Muscle of arm (tissue), 12 donors: ENCODE measurements around the gene RNF187. TPM values are rescaled to one million over a fixed set of nuclear protein-coding genes. Genes with fewer than 3 reads are reported as not detected.
"Not testable (repeated sequence)": the region's sequence is repeated elsewhere in the genome, so short reads cannot be mapped to it uniquely, and the experiment has no call there.

Source experiments
- DNase-seq: peaks from one replicate; pipeline ENCODE4 v3.0.0-alpha.2; 2013
- polyA plus RNA-seq, 12 donors: library from polyadenylated mRNA; unstranded; fragments of 120-200 nt; gene quantifications; one replicate each; pipeline ENCODE4 v1.2.1, GENCODE V29; 2013; ENCODE audit not compliant: insufficient read length in 12 of 12

RNF187 gene
- polyA plus RNA-seq, 12 donors, result 34.2 to 61.0 (median 50.7) TPM; not detected in 1

- peak; percentile 97 for DNase-seq
These were observed 29.6 kb upstream of the RNF187 start for GRCh38 chr1:228457396-228458176.

DNA sequence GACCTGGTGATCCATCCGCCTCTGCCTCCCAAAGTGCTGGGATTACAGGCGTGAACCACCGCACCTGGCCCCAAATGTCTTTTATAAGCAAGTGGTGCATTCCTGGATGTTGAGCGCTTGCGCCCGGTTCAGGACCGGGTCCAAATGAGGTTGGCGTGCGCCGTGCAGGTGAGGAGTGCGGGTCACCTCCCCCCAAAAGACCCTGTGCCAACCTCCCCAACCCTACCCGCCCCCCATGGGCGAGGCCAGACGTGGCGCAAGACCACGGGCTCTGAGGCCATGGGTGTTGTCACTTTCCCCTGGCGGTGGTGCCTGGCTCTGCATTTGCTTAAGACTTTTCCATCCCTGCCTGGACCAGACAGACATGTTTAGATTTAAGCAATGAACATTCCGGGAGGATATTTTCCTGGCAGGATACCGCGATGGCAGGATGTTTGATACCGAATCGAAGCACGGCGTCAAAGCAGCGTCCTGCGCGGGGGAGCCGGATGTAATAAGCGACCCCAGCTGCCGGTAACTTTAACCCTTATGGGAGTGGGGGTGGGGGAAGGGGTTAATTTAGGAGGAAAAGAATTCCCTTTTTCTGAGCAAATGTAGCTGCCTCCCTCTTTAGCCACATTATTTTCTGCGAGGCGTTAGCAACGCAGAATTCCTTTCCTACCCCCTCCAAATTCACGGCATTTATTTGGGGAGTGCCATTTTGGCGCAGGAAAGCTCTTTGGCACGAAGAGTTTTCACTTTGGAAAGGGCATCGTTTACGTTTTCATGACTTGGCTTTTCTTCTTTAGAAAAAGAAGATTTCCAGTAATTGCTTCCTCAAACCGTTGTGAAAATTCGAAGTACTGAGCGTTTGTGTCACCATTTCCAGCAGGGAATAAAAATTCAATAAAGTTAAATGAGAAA lies 27.8 kb upstream of the RNF187 start:
- DNase-seq, result peak; percentile 57

DNA sequence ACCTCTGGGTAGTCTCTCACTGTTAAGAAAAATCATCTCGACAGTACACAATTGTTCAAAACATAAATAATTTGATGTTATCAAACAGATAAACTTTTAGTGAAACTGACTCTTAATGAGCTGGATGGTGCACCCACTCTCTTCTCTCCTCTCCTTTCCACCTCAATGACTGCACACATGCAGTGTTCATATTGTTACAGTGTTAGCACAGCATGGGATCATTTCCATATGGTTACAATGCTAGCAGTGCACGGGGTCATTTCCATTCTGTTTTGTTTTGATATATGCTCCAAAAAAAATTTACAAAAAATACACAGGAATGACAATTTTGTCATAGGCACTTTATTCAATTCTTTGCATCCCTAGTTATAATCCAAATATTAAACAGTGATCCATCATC lies 26.4 kb upstream of the RNF187 start:
- no peak for DNase-seq

GRCh38 chr1:228462560-228462959 lies 24.6 kb upstream of the RNF187 start:
- no peak for DNase-seq

DNA sequence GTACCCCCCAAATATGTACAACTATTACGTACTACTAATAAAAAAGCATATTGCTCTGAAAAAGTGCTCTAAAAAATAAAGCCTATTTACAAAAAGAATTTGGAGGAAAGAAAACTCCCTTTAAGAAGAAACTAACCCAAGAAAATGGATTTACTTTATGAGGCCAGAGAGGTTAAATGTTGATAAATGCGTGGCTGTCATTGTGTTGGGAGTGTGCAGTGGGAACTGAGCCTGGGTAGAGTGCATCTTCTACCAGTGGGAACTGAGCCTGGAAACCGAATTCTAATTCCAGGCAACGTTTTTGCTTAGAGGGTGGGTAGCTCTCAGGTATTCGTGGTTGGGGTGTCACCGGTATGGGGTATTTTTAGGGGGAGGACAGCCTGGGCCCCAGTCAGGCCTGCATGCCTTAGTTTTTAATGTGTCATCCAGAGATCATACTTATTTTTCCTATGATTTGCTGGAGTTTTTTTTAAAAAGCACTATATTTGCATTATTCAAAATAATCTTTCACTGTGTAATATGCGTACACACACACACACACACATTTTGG lies 24.1 kb upstream of the RNF187 start:
- no peak for DNase-seq

DNA sequence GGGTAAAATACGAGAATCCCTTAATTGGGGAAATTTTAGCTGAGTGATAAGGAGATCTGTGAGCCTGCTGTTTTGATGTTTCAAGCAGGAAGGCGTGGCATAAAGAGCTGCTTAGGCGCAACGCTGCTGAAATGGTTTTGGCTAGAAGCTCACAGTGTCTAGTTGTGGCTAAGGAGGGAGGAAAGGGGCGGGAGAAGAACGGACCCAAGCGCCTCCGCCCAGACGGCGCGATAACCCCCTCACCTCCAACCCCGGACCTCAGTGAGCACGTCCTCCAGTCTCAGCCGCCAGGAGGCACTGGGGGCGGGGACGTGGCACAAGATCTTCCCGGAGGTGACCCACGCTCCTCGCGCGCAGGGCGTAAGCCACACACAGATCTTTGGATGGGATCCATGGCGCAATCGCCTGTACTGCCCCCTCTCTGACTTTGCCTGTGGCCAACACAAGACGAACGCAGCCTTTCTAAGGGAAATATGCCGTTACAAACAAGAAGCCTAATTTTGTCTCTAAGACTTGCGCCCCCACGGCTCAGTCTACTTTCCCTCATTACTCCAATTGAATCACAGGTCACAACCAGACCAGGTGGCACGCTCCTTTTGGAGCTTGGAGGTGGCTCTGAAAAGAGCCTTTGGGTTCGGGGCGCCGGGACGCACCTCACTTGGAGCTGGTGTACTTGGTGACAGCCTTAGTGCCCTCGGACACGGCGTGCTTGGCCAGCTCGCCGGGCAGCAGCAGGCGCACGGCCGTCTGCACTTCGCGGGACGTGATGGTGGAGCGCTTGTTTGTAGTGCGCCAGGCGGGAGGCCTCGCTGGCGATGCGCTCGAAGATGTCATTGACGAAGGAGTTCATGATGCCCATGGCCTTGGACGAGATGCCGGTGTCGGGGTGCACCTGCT lies 23.4 kb upstream of the RNF187 start:
- DNase-seq, result no peak

DNA sequence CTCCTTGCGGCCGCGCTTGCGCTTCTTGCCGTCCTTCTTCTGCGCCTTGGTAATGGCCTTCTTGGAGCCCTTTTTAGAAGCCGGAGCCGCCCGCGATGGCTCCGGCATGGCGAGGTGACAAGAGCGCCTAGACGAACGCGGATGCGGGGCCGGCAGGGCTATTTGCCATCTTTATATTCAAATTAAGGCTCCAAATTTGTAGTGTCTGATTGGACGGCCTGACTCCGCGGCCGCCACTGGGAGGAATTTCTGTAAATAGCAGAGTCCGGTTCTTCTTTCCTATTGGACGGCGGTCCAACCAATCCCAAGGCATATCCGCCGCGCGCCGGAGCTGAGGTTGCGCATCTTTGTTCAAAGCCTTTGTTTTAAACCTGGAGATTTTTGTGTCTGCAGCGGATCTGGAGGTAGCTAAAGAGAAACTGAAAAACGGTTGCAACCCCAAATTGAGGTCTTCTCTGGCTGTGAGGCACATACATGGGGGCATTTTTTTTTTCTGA lies 22.6 kb upstream of the RNF187 start:
- peak; percentile 75 for DNase-seq

- DNase-seq, result no peak
These were observed 22.0 kb upstream of the RNF187 start for GRCh38 chr1:228465141-228465540.

DNA sequence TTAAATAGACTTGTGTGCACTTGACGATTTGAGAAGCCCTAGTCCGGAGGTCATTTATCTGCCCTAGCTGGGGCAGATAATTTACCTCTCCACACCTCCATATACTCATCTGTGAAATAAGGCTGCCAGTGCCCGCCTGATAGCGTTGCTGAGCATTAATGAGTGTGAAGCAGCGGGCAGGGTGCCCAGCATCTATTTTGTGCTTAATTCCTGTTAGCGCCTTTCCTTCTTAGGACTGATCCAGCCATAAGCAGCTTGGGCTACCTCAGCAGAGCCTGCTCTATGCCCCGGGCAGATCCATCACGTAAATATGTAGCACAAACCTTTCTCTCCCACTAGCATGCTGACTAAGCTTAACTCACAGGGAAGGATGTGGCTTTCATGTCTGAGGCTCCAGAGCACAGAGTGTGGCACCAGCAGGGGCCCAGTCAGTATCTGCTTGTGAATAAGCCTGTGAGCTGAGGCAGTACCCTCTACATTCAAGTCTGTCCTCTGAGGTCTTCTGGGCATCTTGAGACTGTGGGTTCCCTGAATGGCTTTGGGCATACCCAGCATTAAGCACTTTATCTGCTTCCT lies 21.5 kb upstream of the RNF187 start:
- no peak for DNase-seq

DNA sequence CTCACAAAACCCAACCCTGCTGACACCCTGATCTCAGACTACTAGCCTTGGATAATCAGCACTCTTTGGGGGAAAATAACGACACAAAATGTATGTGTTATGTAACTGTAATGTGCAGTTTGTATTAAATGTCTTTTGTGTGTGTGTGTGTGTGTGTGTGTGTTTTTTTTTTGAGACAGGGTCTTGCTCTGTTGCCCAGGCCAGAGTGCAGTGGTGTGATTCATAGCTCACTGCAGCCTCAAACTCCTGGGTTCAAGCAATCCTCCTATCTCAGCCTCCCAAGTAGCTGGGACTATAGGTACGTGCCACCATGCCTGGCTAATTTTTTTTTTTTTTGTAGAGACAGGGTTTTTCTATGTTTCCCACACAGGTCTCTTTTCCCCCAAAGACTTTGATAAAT lies 19.0 kb upstream of the RNF187 start:
- not testable (repeated sequence) for DNase-seq

DNA sequence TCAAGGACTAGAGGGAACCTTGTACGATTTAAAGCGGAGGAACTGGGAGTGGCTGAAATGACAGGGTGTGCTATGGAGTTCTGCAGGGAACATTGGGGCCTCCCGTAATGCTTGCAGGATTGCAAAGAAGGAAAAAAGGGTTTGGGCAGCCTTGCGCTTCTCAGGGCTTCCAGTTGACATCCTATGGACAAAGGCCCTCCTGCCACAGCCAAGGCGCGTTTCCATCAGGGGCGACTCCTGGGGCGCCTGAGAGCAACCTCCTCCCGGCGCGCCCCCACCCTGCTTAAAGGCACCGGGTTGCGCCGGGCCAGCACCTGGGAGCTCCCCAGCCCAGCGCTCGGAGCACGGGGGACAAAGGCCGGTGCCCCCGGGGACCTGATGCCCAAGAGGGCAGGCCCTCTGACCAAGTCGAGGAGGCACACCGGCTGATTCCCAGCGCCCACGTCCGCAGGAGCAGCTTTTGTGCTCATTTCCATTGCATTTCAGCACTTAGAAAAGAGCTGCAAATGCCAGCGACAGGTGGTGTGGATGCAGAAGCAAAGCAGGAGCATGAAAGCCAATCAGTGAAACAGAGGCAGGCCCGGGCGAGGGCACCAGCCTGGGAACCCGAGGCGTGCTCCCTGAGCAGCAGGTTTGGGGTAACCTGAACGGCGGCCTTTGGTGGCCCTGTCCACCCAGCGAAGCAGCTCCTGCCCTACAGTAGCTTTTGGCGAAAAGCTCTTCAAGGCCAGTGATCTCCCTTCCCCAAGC lies 17.6 kb upstream of the RNF187 start:
- no peak for DNase-seq

GRCh38 chr1:228471154-228471761 lies 15.9 kb upstream of the RNF187 start:
- DNase-seq, result no peak

DNA sequence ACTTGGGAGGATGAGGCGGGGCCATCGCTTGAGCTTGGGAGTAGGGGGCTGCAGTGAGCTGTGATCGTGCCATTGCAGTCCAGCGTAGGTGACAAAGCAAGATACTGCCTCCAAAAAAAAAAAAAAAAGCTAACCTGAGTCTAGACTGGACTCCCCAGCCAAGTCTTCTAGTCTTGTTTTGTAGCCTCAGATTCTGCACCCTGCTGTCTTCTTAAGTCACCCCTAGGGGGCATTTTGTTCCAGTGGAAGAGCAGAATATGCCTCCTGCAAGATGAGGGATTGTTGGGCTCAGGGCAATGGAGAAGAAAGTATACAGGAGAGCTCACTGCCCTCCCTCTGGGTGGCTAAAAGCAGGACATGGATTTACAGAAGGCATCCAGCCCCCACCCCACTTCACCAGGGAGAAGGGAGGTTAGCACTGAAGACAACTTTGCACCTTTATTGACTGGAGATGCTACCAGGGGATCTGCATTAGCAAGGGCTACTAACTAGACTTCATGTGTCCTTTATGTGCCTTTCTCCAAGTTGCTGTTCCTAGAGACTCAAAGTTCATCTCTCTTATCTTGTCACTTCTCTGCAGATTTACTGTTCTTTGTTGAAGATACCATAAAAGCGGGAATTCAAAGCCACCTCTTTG lies 15.3 kb upstream of the RNF187 start:
- DNase-seq, result no peak

DNA sequence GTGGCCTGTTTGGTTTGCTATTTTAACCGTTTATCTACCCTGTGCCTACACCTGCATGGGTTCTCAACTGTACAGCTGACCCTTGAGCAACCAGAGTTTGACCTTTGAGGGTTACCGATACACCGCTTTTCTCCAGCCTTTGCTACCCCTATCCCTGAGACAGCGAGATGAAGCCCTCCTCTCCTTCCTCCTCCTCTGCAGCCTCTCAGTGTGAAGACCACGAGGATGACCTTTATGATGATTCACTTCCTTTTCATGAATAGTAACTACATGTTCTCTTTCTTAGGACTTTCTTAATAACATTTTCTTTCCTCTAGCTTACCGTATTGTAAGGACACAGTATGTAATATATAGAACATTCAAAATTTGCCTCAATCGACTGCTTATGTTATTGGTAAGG lies 14.5 kb upstream of the RNF187 start:
- no peak for DNase-seq

DNA sequence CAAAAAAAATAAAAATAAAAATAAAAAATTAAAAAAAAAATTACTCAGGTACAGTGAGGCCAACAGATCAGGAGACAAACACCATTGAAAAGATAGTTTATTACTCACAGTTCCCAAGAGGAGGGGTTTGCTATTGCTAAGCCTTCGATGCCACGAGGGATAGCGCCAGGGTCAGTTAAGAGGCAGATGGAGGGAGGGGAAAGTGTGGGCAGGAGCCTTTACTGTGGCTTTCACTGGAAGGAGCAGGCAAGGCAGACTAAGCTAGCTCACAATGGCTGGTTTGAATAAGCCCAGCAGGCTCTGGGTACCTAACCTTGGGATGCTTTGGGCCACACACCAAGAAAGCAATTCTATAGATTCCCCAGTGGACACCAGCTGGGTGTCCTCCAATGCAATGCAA lies 12.7 kb upstream of the RNF187 start:
- no peak for DNase-seq

- DNase-seq, result no peak
These were observed 11.4 kb upstream of the RNF187 start for GRCh38 chr1:228475812-228476211.

- no peak for DNase-seq
These were observed 9.9 kb upstream of the RNF187 start for GRCh38 chr1:228477263-228477662.

DNA sequence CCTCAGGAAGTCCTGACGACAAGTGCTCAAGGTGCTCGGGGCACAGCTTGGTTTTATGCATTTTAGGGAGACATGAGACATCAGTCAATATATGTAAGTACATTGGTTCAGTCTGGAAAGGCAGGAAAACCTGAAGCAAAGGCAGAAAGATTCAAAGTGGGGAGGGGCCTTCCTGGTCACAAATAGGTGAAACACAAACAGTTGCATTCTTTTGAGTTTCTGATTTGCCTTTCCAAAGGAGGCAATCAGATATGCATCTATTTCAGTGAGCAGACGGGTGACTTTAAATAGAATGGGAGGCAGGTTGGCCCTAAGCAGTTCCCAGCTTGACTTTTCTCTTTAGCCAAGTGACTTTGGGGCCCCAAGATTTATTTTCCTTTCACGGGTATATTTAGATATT lies 8.9 kb upstream of the RNF187 start:
- no peak for DNase-seq
